IPS-11a (cell line): ENCODE results near the gene ADAMTSL2.
"Not testable (repeated sequence)": the region's sequence is repeated elsewhere in the genome, so short reads cannot be mapped to it uniquely, and the experiment has no call there.

Experiments
- H3K4me3 ChIP-seq: one replicate; pipeline ENCODE4 v1.5.1; 2013; ENCODE audit warnings: low read depth, low read length, control low read depth

The ADAMTSL2 gene

GRCh38 chr9:133553973-133554713, 19.6 kb downstream of the ADAMTSL2 start:
- H3K4me3 ChIP-seq: no peak overlapping the region

- H3K4me3 ChIP-seq: no peak overlapping the region
Measured at GRCh38 chr9:133554729-133555128, 20.2 kb downstream of the ADAMTSL2 start.

GRCh38 chr9:133556354-133556753, 21.9 kb downstream of the ADAMTSL2 start:
- no peak overlapping the region for H3K4me3 ChIP-seq

- H3K4me3 ChIP-seq: no peak overlapping the region
Measured at GRCh38 chr9:133557581-133557980, 23.1 kb downstream of the ADAMTSL2 start.

GRCh38 chr9:133558191-133559126, 24.0 kb downstream of the ADAMTSL2 start:
- H3K4me3 ChIP-seq: no peak overlapping the region

- no peak overlapping the region for H3K4me3 ChIP-seq
Measured at GRCh38 chr9:133560311-133560710, 25.8 kb downstream of the ADAMTSL2 start.

GRCh38 chr9:133560944-133561343, 26.4 kb downstream of the ADAMTSL2 start:
- H3K4me3 ChIP-seq: no peak overlapping the region

- H3K4me3 ChIP-seq: no peak overlapping the region
Measured at GRCh38 chr9:133561976-133562554, 27.6 kb downstream of the ADAMTSL2 start.

- H3K4me3 ChIP-seq: no peak overlapping the region
Measured at GRCh38 chr9:133562611-133563290, 28.2 kb downstream of the ADAMTSL2 start.

- no peak overlapping the region for H3K4me3 ChIP-seq
Measured at GRCh38 chr9:133563291-133563796, 28.8 kb downstream of the ADAMTSL2 start.

- H3K4me3 ChIP-seq: not testable (repeated sequence)
Measured at GRCh38 chr9:133563814-133564213, 29.3 kb downstream of the ADAMTSL2 start.

- no peak overlapping the region for H3K4me3 ChIP-seq
Measured at GRCh38 chr9:133564451-133565116, 30.1 kb downstream of the ADAMTSL2 start.

- no peak overlapping the region for H3K4me3 ChIP-seq
Measured at GRCh38 chr9:133566382-133566781, 31.9 kb downstream of the ADAMTSL2 start.

- no peak overlapping the region for H3K4me3 ChIP-seq
Measured at GRCh38 chr9:133566817-133567216, 32.3 kb downstream of the ADAMTSL2 start.

GRCh38 chr9:133568186-133568585, 33.7 kb downstream of the ADAMTSL2 start:
- H3K4me3 ChIP-seq: no peak overlapping the region

- H3K4me3 ChIP-seq: no peak overlapping the region
Measured at GRCh38 chr9:133569121-133569785, 34.7 kb downstream of the ADAMTSL2 start.

- no peak overlapping the region for H3K4me3 ChIP-seq
Measured at GRCh38 chr9:133569891-133570690, 35.6 kb downstream of the ADAMTSL2 start.

- H3K4me3 ChIP-seq: no peak overlapping the region
Measured at GRCh38 chr9:133570691-133571080, 36.2 kb downstream of the ADAMTSL2 start.

GRCh38 chr9:133571391-133571890, 36.9 kb downstream of the ADAMTSL2 start:
- no peak overlapping the region for H3K4me3 ChIP-seq
